HCT116 (cell line): ENCODE results near the gene MAP3K9.

Experiments
- CEBPB ChIP-seq: IDR thresholded peaks from 2 replicates; pipeline ENCODE4 v1.6.1; 2012; ENCODE audit warnings: low read depth
- ELF1 ChIP-seq: IDR thresholded peaks from 2 replicates; pipeline ENCODE4 v1.6.1; 2012; ENCODE audit warnings: low read depth, borderline replicate concordance
- EZH2 ChIP-seq: fragments of 200-600 bp; sonication (generic); IDR thresholded peaks from 2 replicates; pipeline ENCODE4 v1.6.1; 2017; ENCODE audit warnings: antibody characterized with exemption, mixed run types
- EZH2phosphoT487 ChIP-seq: fragments of 200-600 bp; IDR thresholded peaks from 2 replicates; pipeline ENCODE4 v1.6.1; 2018; ENCODE audit warnings: antibody characterized with exemption, borderline replicate concordance
- FOSL1 ChIP-seq: IDR thresholded peaks from 2 replicates; pipeline ENCODE4 v1.6.1; 2012; ENCODE audit warnings: low read depth
- MAX ChIP-seq: IDR thresholded peaks from 2 replicates; pipeline ENCODE4 v1.6.1; 2012
- POLR2A ChIP-seq: IDR thresholded peaks from 2 replicates; pipeline ENCODE4 v1.7.0; 2011; ENCODE audit warnings: borderline replicate concordance; ENCODE audit not compliant: insufficient read depth, insufficient read length; ENCODE audit errors: extremely low read depth
- POLR2AphosphoS5 ChIP-seq: IDR thresholded peaks from 2 replicates; pipeline ENCODE4 v1.6.1; 2011; ENCODE audit warnings: mild to moderate bottlenecking, low read depth, low read length, moderate library complexity
- RAD21 ChIP-seq: IDR thresholded peaks from 2 replicates; pipeline ENCODE4 v1.6.1; 2012; ENCODE audit warnings: low read depth, mild to moderate bottlenecking
- SRF ChIP-seq: IDR thresholded peaks from 2 replicates; pipeline ENCODE4 v1.6.1; 2012; ENCODE audit warnings: low read depth
- YY1 ChIP-seq: IDR thresholded peaks from 2 replicates; pipeline ENCODE4 v1.6.1; 2011; ENCODE audit warnings: low read length, low read depth, moderate library complexity, mild to moderate bottlenecking; ENCODE audit not compliant: insufficient replicate concordance; ENCODE audit errors: extremely low read depth
- ZFX ChIP-seq: fragments of 450-650 bp; IDR thresholded peaks from 2 replicates; pipeline ENCODE4 v1.6.1; 2017
- ZNF274 ChIP-seq: fragments of 200-500 bp; sonication (Bioruptor generic); IDR thresholded peaks from 2 replicates; pipeline ENCODE4 v1.6.1; 2014; ENCODE audit warnings: mild to moderate bottlenecking, low read depth, low read length, inconsistent platforms
- TF ChIP-seq, protein P1 (sequence below), 3 experiments: fragments of 200-600 bp in 1 of 3; sonication (generic) in 1 of 3; IDR thresholded peaks in 2 of 3; conservative IDR thresholded peaks in 1 of 3; 2 replicates each; pipeline ENCODE4 v1.5.1; 2012 to 2017; ENCODE audit warnings: low read depth in 2 of 3, low read length in 2 of 3, antibody characterized with exemption in 1 of 3, borderline replicate concordance in 1 of 3, control low read depth in 1 of 3, mild to moderate bottlenecking in 1 of 3, mixed read lengths in 1 of 3, mixed run types in 1 of 3, moderate library complexity in 1 of 3; ENCODE audit not compliant: insufficient read depth in 1 of 3

DNA sequence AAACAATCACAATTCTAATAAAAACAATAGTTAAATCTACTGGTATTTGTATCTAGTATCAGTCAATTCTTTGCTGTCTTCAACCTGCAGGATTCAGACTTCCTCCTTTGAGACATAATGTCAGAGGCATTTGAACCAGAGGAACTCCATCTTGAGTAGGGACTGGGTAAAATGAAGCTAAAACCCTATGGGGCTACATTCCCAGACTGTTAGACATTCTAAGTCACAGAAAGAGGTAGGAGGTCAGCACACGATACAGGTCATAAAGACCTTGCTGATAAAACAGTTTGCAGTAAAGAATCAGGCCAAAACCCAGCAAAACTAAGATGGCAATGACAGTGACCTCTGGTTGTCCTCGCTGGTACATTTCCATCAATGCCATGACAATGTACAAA is 48.2 kb upstream of the MAP3K9 start:
- TF ChIP-seq, protein P1, sequence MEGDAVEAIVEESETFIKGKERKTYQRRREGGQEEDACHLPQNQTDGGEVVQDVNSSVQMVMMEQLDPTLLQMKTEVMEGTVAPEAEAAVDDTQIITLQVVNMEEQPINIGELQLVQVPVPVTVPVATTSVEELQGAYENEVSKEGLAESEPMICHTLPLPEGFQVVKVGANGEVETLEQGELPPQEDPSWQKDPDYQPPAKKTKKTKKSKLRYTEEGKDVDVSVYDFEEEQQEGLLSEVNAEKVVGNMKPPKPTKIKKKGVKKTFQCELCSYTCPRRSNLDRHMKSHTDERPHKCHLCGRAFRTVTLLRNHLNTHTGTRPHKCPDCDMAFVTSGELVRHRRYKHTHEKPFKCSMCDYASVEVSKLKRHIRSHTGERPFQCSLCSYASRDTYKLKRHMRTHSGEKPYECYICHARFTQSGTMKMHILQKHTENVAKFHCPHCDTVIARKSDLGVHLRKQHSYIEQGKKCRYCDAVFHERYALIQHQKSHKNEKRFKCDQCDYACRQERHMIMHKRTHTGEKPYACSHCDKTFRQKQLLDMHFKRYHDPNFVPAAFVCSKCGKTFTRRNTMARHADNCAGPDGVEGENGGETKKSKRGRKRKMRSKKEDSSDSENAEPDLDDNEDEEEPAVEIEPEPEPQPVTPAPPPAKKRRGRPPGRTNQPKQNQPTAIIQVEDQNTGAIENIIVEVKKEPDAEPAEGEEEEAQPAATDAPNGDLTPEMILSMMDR (IDR thresholded peaks at IDR 0.05 in 2 of 3, conservative IDR thresholded peaks at IDR 0.05 in 1 of 3; ENCODE audit: borderline replicate concordance in 1 of 3, insufficient read depth in 1 of 3, low read depth in 2 of 3, low read length in 2 of 3) = no peak
- no peak for TF ChIP-seq RAD21
- TF ChIP-seq POLR2AphosphoS5 = no peak
- TF ChIP-seq FOSL1 = no peak
- no peak for TF ChIP-seq ZNF274
- TF ChIP-seq EZH2 = no peak
- TF ChIP-seq SRF = no peak
- no peak for TF ChIP-seq CEBPB
- TF ChIP-seq POLR2A = no peak
- TF ChIP-seq ZFX = no peak
- TF ChIP-seq YY1 = no peak
- no peak for TF ChIP-seq EZH2phosphoT487
- TF ChIP-seq ELF1 = no peak
- no peak for TF ChIP-seq MAX
